ENCODE measurements around the gene TXNRD1. TPM values are rescaled to one million over a fixed set of nuclear protein-coding genes. Genes with fewer than 3 reads are reported as not detected.

TXNRD1 gene
- total RNA-seq, 1 donor from 2014 or later, result 74.7 TPM

DNA sequence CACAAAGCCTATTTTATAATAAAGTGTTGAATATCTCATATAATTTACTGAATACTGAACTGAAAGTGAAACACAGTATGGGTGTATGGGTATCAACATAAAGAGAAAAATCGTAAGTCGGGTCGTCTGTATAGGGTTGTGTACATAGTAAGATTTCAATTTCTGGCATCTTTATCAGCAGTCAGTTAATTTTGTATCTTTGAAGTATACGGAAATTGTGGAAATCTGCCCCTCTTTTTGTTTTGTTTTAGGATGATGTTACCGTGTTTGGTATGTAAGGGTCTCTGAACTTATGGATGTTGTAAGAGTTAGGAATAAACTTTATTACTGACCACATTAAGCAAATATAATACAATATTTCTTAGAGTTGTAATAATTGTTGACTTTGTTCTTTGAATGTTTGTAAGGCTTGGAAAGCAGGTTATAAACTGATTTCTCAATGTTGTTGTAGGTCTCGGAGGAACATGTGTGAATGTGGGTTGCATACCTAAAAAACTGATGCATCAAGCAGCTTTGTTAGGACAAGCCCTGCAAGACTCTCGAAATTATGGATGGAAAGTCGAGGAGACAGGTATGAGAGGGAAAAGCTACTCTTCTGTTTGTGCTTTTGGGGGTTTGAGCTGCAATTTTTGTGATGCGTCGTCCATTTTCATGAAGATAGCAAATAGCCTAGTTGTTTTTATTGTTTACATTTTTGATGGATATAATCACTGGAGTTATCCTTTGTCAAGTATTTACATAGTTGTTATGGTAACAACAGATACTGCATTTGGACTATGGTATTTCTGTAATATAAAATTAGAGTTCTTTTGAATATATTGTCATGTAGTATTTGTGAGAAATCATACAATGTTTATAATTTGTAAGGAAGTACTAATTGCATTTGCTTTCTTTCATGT lies 100.0 kb downstream of the TXNRD1 start:
- Mint-ChIP-seq H3K27ac (no peak overlapping the region), H3K36me3 (peaks cover 28% of the 10 kb centered on the region), H3K9me3 (no peaks in the 10 kb centered on the region), H3K4me1 (no peaks in the 10 kb centered on the region), H3K4me3 (no peak overlapping the region), H3K27me3 (ENCODE audit: low read depth) (no peaks in the 10 kb centered on the region)
- DNase-seq (ENCODE audit: low spot score in 2 of 2, unreplicated experiment in 2 of 2), result no peak
- TF ChIP-seq, protein P1, sequence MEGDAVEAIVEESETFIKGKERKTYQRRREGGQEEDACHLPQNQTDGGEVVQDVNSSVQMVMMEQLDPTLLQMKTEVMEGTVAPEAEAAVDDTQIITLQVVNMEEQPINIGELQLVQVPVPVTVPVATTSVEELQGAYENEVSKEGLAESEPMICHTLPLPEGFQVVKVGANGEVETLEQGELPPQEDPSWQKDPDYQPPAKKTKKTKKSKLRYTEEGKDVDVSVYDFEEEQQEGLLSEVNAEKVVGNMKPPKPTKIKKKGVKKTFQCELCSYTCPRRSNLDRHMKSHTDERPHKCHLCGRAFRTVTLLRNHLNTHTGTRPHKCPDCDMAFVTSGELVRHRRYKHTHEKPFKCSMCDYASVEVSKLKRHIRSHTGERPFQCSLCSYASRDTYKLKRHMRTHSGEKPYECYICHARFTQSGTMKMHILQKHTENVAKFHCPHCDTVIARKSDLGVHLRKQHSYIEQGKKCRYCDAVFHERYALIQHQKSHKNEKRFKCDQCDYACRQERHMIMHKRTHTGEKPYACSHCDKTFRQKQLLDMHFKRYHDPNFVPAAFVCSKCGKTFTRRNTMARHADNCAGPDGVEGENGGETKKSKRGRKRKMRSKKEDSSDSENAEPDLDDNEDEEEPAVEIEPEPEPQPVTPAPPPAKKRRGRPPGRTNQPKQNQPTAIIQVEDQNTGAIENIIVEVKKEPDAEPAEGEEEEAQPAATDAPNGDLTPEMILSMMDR (IDR thresholded peaks at IDR 0.05; ENCODE audit: unreplicated experiment), result no peak

DNA sequence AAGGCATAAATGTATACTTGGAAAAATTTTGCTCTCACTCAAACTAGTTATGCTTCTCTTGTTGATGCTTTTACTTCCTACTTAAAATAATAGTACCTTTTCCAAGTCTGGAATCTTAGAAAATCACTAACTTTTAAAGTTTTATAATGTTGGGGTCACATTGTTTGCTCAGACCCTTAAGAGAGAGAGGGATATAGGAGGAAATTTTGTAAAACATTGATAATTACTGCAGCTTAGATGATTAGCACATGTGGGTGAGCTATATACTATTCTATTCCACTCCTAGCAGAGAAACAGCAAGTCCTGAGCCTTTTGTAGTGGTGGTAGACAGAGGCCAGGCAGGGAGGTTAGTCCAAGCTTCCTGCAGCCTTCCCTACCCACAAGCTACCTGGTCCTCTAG lies 101.4 kb downstream of the TXNRD1 start:
- Mint-ChIP-seq H3K36me3 (peaks cover 33% of the 10 kb centered on the region), H3K9me3 (no peaks in the 10 kb centered on the region), H3K27me3 (ENCODE audit: low read depth) (no peaks in the 10 kb centered on the region), H3K4me3 (no peak overlapping the region), H3K27ac (no peak overlapping the region), H3K4me1 (no peaks in the 10 kb centered on the region)
- TF ChIP-seq, protein P1 (IDR thresholded peaks at IDR 0.05; ENCODE audit: unreplicated experiment), result no peak
- no peak for DNase-seq (ENCODE audit: low spot score in 2 of 2, unreplicated experiment in 2 of 2)

DNA sequence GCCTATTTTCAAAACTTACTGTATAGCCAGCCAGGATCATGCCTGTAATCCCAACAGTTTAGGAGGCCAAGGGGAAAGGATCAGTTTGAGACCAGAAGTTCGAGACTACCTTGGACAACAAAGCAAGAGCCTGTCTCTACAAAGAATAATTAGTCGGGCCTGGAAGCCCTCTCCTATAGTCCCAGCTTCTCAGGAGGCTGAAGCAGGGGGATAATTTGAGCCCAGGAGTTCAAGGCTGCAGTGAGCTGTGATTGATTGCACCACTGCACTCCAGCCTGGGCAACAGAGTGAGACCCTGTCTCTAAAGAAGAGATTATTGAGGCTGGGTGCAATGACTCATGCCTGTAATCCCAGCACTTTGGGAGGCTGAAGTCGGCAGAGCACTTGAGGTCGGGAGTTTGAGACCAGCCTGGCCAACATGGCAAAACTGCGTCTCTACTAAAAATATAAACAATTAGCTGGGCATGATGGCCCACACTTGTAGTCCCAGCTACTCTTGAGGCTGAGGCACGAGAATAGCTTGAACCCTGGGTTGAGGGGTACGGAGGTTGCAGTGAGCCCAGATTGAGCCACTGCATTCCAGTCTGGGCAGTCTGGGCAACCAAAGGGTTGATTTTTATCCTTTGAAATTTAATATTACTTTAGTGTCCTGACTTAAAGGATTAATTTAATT lies 102.1 kb downstream of the TXNRD1 start:
- Mint-ChIP-seq H3K4me3 (no peak overlapping the region), H3K4me1 (no peaks in the 10 kb centered on the region), H3K27me3 (ENCODE audit: low read depth) (no peaks in the 10 kb centered on the region), H3K36me3 (peaks cover 35% of the 10 kb centered on the region), H3K27ac (no peak overlapping the region), H3K9me3 (no peaks in the 10 kb centered on the region)
- TF ChIP-seq, protein P1 (IDR thresholded peaks at IDR 0.05; ENCODE audit: unreplicated experiment), result no peak
- no peak for DNase-seq (ENCODE audit: low spot score in 2 of 2, unreplicated experiment in 2 of 2)

DNA sequence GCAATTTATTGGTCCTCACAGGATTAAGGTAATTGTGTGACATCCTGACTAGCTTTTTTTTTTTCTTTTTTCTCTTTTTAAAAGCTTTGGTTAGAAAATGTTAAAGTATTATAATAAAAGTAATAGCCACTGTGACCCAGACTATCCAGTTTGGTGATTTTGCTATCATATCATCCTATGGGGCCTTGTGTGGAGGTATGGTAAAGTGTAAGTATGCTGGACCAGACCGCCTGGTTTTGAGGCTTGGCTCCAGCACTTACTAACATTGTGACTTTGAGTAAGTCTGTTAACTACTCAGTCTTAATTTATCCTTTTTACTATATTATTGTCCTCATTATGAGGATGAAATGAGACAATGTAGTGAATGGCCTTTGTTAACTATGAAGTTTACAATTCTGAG lies 103.4 kb downstream of the TXNRD1 start:
- DNase-seq (ENCODE audit: low spot score in 2 of 2, unreplicated experiment in 2 of 2), result no peak
- H3K4me3 Mint-ChIP-seq, result no peak overlapping the region
- TF ChIP-seq, protein P1 (IDR thresholded peaks at IDR 0.05; ENCODE audit: unreplicated experiment), result no peak
- no peaks in the 10 kb centered on the region for H3K9me3 Mint-ChIP-seq
- peaks cover 33% of the 10 kb centered on the region for H3K36me3 Mint-ChIP-seq
- no peaks in the 10 kb centered on the region for H3K4me1 Mint-ChIP-seq
- H3K27me3 Mint-ChIP-seq (ENCODE audit: low read depth), result no peaks in the 10 kb centered on the region
- no peak overlapping the region for H3K27ac Mint-ChIP-seq

DNA sequence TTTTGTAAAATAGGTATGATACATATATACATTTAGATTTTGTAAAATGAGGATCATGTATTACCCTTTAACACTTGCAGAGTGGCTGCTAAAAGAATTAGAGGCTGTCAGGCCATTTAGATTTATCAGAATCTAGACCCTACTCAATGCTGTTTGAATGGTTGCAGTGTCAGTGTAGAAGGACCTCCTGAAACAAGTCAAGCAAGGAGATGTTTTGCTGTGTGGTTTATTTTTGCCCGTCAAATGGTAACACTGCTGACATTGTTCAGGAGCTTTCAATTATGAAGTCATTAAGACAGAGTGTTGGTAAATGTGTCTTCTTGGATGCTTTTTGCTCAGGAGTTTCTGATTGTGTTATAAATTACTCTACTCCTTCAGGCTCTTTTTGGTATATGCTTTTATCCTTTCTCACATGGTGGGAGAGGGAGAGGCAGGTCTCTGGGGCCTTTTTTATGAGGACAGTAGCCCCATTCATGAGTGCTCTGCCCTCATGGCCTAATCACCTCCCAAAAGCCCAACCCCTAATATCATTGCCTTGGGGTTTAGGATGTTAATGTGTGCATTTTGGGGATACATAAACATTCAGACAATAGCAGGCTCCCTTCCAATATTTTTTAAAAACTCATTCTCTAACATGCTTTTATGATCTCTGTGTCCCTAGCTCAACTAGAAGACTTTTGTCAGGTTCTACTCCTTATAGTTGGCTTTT lies 104.5 kb downstream of the TXNRD1 start:
- Mint-ChIP-seq H3K4me3 (no peak overlapping the region), H3K9me3 (no peaks in the 10 kb centered on the region), H3K27me3 (ENCODE audit: low read depth) (no peaks in the 10 kb centered on the region), H3K4me1 (no peaks in the 10 kb centered on the region), H3K36me3 (peaks cover 35% of the 10 kb centered on the region), H3K27ac (no peak overlapping the region)
- no peak for DNase-seq (ENCODE audit: low spot score in 2 of 2, unreplicated experiment in 2 of 2)
- TF ChIP-seq, protein P1 (IDR thresholded peaks at IDR 0.05; ENCODE audit: unreplicated experiment), result no peak
